NCI-H2227 treated with DMSO at 0.1 percent for 48 hours (cell line): ENCODE measurements around the gene TRIP6.

Experiments
- DNase-seq: peaks from one replicate; lab custom pipeline; 2025; lab: John Stamatoyannopoulos, UW

TRIP6 gene

GRCh38 chr7:100867040-100867775 lies at the start of gene TRIP6:
TSS of gene TRIP6 (plus strand) at chr7:100867387. CDS start at chr7:100867498, 111 bp downstream.
- no peak for DNase-seq

DNA sequence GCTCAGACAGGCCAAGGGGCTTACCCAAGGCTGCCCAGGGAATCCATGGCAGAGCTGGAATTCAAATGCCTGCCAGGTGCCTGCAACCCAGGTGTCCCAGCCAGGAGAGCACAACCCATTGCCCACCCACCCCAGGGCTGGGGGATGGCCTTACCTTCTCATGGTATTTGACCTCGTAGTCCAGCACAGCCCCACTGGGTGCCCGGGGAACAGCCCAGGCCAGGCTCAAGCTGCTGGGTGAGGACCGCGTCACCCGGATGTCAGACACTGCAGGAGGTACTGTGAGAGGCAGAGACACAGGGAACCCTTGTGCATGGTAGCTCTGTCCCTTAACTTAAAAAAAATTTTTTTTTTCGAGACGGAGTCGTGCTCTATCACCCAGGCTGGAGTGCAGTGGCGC lies 48.8 kb upstream of the TRIP6 start:
- no peak for DNase-seq

- DNase-seq, result no peak
Observed at GRCh38 chr7:100818825-100819224, 48.4 kb upstream of the TRIP6 start.

DNA sequence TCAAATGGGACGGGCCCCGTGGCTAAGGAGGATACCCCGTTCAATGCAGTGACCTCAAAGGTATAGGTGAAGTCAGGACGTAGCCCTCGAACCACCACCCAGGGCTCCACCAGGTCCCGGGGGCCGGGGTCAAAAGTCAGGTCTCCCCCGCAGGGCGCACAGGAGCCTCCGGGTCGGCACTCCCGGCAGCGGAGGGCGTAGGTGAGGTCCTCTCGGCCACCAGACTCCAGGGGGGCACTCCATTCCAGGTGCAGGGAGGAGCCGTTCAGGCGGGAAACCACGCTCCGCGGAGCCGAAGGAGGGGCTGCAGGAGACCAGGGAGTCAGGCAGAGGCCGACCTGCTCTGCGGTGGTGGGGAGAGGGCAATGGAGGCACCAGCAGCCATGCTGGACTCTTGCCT lies 47.6 kb upstream of the TRIP6 start:
- DNase-seq, result no peak

DNA sequence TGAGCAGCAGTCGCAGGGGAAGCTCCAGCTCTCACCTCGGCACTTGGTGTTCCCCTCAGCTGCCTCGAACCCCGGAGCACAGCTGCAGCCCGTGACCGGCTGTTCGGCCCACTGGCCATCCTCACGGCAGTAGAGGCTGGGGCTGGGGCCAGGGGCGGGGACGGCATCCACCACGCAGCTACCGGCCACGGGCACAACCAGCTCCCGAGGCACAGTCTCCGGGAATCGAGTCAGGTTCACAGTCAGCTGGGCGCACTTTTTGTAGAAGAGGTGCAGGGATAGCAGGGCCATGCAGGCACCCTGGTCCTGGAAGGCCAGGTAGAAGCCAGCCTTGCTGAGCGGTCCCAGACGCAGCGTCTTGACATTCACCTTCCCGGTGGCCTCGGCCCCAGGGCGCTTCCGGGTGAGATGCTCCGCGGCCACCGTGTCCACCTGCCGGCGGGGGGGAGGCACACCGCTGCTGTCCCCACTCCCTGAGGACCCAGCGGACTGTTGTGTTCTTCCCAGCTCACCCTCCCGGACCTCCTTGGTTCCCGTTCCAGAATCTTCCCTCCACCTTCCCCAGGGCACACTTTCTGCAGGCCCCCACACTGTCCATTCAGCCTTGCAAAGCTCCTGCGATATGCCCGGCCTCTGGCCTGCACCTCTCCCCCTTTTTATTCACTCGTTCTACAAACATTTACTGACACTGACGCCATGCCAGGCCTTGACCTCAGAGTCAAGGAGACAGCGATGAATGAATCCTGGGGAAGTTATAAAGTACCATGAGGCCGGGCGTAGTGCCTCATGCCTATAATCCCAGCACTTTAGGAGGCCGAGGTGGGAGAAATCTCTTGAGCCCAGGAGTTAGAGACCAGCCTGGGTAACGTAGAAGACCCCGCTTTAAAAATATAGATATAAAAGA lies 44.7 kb upstream of the TRIP6 start:
- DNase-seq, result no peak

DNA sequence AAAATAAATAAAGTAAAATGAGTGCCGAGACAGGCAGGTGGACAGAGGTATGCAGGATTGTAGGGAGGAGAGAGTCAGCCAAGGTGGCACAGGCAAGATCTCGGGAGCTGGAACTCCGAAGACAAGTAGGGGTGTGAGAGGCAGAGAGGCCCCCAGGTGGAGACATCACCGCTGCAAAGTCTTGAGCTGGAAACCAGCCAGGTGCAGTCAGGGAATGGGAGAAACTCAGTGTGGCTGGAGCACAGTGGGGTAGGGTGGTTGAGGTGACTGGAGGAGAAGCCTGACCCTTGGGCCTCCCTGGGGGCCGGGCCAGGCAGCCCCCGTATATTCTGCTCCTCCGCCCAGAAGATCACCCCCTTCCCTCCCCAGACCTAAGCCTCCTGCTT lies 44.1 kb upstream of the TRIP6 start:
- DNase-seq, result no peak

DNA sequence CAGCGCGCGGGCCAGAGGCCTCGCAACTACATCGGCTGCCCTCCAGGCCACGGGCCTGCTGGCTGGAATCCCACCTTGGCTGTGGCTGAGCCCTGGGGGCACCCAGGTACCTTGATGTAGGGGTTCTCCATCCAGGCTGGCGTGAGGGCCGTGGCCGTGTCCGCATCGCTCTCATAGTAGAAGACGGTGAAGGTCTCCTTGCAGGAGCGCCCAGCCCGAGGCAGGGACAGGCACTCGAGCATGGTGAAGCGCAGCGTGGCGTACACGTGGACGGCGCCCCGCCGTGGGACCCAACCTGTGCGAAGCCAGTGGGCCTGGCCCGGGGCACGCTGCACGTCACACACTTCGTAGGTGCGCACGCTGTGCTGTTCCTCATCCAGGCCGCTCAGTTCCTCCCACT lies 43.7 kb upstream of the TRIP6 start:
- DNase-seq, result no peak

DNA sequence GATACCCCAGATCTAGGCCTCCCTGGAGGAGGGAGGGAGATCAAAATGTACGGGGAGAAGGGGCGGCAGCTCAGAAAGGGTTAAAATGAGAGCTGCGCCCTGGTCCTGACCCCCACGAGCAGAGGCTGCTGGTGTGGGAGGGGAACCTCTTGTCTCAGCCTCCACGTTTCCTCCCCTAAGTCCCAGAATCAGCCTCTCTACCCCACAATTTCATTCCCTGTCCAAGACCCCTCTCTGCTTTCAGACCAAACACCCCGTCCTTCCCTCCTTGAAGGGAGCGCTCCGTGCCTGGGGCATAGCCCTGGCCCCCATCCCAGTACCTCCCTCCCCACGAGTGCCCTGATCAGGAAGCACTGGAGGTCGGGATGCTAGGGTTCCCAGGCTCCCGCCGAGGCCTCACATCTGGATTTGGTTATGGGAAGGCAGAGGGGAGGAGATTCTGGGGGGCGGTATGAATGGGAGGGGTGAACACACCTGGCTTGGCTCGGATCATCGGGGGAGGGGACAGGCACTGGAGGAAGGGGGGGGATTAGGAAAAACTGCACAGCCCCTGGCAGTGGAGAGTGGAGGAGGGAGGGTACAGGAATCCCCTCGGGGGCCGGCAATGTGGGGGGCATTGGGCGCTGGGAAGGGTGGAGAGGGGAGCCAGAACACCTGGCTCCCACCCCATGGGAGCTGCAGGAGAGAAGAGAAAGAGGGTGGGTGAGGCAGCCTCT lies 42.5 kb upstream of the TRIP6 start:
- DNase-seq, result no peak

DNA sequence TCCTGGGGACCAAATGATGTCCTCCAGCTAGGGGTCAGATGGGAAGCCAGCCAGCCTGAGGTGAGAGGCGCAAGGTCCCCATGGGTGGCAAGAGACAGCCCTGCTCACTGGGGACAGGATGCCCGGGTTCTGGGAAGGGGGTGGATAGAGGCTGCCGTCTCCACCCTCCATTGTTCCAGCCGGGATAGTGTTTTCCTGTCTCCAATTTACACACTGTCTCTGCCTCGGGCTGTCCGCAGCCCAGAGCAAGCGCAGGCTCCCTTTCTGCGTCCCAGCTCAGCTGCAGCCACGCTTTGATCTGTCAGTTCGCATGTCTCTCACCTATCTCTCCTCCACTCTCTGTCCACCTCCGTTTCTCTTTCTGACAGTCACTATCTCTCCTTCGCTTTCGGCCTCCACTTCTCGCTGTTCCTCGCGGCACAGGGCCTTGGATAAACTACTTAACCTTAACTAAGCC lies 41.9 kb upstream of the TRIP6 start:
- no peak for DNase-seq

DNA sequence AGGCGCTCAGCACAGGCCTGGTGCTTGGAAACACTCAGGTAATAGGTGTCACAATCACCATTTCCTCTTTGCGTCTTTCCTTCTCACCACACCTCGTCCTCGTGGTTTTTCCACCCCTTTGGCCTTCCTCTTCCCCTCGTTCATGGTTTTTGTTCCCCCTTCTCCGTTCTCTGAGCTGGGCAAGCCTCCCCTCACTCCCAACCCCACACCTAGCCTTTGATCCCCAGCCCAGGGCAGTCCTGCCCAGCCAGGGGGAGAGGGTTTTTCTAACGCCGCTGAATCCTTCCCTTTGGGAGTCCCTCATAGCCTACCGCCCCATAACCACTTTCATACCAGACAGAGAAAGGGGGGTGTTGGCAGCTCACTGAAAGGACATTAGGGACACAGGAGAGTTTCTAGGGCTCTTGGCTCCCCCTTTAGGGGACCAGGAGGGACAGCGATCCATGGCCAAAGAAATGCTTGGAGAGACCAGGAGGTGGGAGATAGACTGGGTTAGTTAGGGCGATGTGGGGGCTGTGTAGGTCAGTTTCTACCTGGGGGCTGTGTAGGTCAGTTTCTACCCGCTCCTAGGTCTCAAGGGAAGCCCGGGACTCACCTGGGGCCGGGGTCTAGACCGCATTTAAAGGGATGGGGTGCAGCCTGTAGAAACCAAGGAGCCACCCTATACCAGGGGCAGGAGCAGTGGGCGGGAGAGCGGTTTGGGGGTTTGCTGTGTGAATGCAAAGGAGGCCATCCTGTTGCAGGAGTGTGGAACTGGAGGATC lies 41.3 kb upstream of the TRIP6 start:
- no peak for DNase-seq

DNA sequence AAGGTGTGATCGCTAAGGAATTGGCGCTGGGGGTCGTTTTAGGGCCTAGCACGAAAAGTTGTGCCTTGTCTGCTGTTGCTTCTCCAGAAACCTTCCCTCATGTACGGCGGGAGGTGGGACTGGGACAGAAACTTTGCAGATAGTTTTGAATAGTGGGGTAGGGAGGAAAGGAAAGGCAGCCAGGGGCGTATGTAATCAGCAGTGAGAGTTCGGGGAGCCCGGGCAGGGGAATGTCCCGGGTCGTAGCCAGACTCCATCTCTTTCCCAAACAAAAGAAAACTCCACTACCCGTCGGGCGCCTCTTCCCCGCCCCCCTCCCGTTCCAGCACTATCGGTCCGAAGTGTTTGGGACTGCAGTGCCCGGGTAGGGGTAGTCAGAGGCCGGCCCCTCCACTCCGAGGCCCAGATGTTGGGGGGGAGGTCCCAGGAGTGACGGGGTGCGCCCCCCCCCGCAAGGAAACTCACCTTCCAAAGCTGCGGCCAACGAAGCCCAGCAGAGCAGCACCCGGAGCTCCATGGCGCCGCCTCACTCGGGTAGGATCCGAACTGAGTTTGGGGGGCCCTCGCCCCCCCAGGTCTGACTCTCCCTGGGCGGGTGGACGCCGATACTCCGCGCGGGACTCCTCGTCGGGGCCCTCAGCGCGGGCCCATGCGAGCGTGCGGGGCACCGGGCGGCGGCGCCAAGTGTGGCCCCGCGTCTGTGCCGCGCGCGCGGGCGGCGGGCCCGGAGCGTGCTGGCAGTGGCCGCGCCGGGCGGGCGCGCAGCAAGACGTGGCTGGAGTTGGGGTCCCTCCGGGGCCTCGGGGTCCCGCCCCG lies 40.5 kb upstream of the TRIP6 start:
- DNase-seq, result no peak

DNA sequence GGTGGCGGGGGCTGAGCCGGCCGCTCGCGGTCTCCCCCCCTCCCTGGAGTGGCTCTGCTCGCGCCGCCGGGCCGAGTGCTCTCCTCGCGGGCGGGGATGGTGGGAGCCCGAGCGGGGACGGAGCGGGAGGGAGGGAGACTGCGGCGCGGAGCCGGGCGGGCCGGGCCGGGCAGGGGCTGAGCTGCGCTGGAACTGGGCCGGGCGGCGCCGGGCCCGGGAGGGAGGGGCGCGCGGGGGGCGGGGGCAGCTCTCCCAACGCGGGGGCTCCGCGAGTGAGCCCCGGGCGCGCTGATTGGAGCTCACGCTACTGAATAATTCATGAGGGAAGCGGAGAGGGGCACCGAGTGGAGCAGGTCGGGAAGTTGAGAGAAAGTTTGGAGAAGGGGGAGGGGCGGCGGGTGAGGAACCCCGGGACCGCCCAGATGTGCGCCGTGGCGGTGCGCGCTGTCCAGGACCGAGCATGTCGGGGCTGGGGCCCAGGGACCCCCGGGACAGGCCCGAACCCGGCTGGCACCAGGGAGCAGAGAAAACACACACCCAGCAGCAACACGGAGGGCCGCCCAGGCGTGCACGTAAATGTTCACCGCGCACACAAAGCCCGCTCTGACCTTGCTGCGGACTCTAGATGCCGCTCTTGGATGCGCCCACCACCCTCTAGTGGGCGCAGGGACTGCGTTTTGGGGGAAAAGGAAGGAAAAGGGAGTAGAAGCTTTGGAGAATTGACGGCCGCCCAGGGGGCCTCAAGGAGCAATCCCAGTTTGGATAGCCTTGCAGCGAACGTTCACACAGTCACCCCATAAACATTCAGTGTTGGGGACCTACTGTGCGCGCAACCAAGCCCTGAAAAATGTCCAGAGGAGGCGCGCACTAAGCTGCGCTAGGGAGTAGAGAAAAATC lies 39.6 kb upstream of the TRIP6 start, which contains the start of gene EPHB4:
Gene EPHB4, minus strand, starts transcription at position 194 of the 897 bp plus-strand sequence. CDS start 493 bp downstream, outside the sequence.
- DNase-seq, result peak; percentile 51

DNA sequence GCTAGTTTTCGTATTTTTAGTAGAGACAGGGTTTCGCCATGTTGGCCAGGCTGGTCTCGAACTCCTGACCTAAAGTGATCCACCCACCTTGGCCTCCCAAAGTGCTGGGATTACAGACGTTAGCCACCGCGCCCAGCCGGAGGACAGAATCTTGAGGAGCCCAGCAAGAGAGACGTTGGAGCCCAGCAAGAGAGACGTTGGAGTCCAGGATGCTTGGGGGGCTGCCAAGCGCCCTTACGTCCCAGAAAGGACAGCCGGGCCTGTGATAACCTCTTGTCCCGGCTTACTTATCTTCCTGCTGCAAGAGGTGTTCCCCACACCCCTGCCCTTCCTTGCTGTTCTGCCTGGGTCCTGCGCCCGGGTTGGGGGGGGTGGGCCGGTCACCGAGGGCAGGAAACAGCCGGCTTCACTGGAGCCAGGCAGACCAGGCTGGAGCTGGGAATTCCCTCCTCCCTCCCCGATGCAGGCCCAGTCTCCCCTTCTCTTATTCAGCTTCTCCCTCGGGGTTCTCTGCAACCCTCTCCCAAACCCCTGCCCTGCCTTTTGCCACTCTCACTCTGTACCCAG lies 38.0 kb upstream of the TRIP6 start:
- no peak for DNase-seq

DNA sequence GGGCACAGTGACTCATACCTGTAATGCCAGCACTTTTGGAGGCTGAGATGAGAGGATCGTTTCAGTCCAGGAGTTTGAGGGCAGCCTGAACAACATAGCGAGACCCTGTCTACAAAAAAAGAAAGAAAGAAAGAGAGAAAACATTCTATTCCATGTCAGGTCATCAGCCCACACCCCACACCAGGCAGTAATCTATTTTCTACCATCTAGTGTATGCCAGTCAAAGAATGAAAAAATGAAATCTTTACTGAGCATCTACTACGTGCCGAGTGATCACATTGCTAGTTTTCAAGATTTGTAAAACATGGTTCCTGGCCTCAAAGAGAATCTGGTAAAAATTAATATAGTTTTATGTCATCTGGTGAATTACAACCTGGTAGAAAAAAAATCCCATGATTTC lies 36.8 kb upstream of the TRIP6 start:
- DNase-seq, result no peak

GRCh38 chr7:100832281-100832633 lies 34.9 kb upstream of the TRIP6 start:
- no peak for DNase-seq

GRCh38 chr7:100835903-100836811 lies 31.0 kb upstream of the TRIP6 start:
- DNase-seq, result peak; percentile 78

- DNase-seq, result peak; percentile 74
Observed at GRCh38 chr7:100836812-100837098, 30.4 kb upstream of the TRIP6 start.

DNA sequence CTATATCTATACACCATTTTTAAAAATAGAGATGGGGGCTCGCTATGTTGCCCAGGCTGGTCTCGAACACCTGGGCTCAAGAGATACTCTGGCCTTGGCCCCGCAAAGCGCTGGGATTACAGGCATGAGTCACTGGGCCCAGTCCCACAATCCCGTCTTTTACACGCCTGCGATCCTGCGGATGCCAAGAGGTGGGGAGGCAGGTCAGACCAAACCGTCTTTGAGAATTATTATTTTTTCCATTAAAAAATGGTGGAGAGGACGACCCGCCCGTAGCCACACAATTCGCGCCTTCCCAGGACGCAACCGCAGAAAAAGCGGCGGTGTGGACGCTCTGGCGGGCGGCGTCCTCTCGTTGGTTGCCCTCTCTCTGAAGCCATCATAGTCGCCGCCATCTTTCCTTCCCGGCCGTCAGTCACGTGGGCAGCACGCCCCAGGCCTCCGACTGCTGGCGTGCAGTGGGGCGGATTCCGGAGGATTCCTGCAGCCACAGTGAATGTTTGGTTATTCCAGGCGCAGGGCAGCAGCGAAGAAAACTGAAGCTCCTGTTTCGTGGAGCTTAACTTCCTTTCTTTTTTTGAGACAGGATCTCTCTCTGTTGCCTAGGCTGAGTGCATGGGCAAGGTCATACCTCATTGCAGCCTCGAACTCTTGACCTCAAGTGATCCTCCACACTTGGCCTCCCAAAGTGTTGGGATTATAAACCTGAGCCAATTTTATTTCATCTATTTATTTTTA lies 29.9 kb upstream of the TRIP6 start:
- DNase-seq, result peak; percentile 96
